ENCODE measurements around the gene EGFR.
"Not testable (repeated sequence)": the region's sequence is repeated elsewhere in the genome, so short reads cannot be mapped to it uniquely, and the experiment has no call there.

EGFR gene

GRCh38 chr7:55155351-55156117 is 136.7 kb downstream of the EGFR start:
- DNase-seq = no peak

GRCh38 chr7:55156919-55157763 is 138.3 kb downstream of the EGFR start:
- DNase-seq = no peak

- no peak for DNase-seq
Observed at GRCh38 chr7:55157764-55158105, 138.9 kb downstream of the EGFR start.

GRCh38 chr7:55158541-55159382 is 139.9 kb downstream of the EGFR start:
- DNase-seq = no peak

GRCh38 chr7:55160539-55160938 is 141.7 kb downstream of the EGFR start:
- DNase-seq = no peak

GRCh38 chr7:55161154-55161687 is 142.4 kb downstream of the EGFR start:
- DNase-seq = no peak

DNA sequence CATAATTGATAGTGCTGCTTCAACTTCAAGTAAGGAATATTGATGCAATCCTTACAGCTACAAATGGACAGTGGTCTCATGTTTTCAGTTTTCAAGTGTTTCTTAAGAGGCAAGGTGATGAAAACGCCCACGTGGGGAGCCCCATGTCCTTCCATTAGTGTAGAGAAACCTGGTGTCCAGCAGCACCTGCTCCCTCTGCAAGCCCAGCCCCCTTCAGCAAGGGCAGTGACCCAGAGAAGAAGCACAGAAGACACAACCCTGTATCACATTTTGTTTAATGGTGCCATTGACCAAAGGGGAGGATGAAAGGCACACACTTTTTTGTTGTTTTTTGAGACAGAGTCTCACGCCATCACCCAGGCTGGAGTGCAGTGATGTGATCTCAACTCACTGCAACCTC is 143.7 kb downstream of the EGFR start:
- DNase-seq = no peak

DNA sequence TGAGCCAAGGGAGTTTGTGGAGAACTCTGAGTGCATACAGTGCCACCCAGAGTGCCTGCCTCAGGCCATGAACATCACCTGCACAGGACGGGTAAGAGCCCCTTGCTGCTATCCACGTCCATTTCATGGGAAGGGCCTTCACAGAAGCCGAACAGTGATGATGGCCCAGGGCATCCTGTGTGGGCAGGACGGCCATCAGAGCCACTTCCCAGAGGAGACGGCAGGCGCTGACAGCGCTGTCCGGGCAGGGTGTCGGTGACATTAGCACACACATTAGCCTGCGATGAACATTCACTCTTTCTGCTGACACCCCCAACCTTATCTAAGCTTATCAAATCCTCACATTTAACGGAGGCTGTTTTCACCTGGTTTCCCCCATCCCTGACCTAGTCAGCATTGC is 144.9 kb downstream of the EGFR start:
- DNase-seq = no peak

DNA sequence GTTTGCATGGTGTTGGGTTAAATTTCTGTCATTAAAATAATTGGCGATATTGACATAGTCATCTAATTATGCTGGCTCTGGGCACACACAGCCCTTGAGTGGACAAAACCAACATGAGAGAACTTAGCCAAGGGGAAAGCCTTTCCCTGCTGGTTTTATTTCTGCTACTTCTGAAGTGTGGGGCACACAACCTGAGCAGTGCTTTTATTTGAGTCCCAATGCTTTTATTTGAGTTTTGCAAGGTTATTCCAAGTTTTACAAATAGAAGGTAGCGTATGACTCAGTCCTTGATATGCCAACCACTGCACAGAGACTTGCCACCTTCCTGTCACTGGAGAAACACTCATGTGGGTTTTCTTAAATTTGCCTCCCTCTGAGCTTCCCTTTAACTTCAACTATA is 145.7 kb downstream of the EGFR start:
- DNase-seq = no peak

- no peak for DNase-seq
Observed at GRCh38 chr7:55165176-55165861, 146.5 kb downstream of the EGFR start.

GRCh38 chr7:55167296-55167695 is 148.5 kb downstream of the EGFR start:
- DNase-seq = not testable (repeated sequence)

- DNase-seq = no peak
Observed at GRCh38 chr7:55170335-55171069, 151.7 kb downstream of the EGFR start.

DNA sequence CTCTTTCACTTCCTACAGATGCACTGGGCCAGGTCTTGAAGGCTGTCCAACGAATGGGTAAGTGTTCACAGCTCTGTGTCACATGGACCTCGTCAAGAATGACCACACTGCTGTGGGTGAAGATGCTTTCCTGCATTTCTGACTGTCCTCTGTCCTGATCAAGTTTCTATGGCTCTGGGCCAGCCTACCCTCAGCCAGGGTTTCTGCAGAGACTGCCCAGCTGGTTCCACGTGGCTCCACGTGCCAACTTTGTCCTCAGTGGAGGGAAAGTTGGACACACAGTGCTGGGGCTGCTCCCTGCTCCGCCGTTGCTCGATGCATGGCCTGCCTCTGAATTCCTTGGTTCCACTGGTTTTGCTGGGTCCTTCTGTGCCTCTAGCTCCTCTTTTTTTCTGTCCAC is 152.3 kb downstream of the EGFR start:
- no peak for DNase-seq

- no peak for DNase-seq
Observed at GRCh38 chr7:55172161-55172560, 153.3 kb downstream of the EGFR start.

GRCh38 chr7:55172881-55173609 is 154.2 kb downstream of the EGFR start:
- no peak for DNase-seq

DNA sequence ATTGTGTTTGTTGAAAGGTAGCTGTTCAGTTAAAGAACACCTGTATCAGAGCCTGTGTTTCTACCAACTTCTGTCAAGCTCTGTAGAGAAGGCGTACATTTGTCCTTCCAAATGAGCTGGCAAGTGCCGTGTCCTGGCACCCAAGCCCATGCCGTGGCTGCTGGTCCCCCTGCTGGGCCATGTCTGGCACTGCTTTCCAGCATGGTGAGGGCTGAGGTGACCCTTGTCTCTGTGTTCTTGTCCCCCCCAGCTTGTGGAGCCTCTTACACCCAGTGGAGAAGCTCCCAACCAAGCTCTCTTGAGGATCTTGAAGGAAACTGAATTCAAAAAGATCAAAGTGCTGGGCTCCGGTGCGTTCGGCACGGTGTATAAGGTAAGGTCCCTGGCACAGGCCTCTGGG is 154.9 kb downstream of the EGFR start:
- DNase-seq = no peak

DNA sequence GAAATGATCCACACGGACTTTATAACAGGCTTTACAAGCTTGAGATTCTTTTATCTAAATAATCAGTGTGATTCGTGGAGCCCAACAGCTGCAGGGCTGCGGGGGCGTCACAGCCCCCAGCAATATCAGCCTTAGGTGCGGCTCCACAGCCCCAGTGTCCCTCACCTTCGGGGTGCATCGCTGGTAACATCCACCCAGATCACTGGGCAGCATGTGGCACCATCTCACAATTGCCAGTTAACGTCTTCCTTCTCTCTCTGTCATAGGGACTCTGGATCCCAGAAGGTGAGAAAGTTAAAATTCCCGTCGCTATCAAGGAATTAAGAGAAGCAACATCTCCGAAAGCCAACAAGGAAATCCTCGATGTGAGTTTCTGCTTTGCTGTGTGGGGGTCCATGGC is 155.6 kb downstream of the EGFR start:
- no peak for DNase-seq

GRCh38 chr7:55174856-55175255 is 156.0 kb downstream of the EGFR start:
- no peak for DNase-seq

- no peak for DNase-seq
Observed at GRCh38 chr7:55177068-55177530, 158.3 kb downstream of the EGFR start.

- DNase-seq = no peak
Observed at GRCh38 chr7:55177589-55178261, 158.9 kb downstream of the EGFR start.
